ENCODE data around the gene ICAM2.

DNA sequence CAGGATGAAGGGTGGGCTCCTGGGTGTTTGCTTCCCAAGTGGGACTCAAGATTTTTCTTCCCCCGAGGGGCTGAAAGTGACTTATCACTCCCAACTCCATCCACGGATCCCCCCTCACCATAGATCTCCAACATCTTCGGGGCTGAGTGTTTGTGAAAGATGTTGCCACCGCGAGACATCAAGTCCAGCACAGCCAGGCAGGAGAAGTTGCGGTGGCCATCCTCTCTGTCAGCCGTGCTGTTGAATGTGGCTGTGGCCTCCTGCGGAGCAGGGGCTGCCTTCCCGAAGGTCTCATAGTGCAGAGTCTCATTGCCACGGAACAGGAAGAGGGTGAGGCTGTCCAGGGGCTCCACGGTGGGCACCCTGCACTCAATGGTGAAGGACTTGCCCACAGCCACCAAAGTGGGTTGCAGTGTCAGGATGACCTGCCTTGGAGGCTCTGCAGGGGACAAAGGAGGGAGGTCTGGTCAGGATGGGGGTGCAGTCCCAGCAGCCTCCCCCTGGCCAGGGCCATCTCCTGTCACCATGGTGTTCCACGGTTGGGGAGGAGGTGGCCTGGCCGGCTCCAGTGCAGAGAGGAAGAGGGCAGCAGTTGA lies 16.8 kb downstream of the ICAM2 start:
- TF ChIP-seq CTCF (IDR thresholded peaks at IDR 0.05): no peak
- TF ChIP-seq POLR2A (IDR thresholded peaks at IDR 0.05): no peak
